ENCODE data around the gene GYS1.
"Not testable (repeated sequence)": the region's sequence is repeated elsewhere in the genome, so short reads cannot be mapped to it uniquely, and the experiment has no call there.

DNA sequence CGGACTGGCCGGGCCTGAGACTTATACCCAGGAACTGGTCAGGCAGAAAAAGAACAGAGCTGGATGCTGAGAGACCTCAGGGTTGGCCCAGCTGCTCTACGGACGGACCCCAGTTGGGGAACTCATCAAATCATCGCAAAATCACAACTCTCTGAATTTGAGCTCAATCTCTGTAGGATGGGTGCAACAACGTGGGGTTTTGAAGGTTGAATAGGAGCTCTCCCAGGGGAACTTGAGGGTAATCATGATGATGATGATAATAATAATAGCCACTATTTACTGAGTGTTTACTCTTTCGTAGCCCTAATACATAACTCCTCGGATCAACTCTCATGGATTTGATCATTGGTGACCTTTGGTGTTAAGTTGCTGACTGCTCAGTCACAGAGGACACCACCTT is 37.2 kb upstream of the GYS1 start:
- not testable (repeated sequence) for TF ChIP-seq EZH2 (IDR thresholded peaks at IDR 0.05; ENCODE audit: borderline replicate concordance, low read length)
- TF ChIP-seq, protein P1, sequence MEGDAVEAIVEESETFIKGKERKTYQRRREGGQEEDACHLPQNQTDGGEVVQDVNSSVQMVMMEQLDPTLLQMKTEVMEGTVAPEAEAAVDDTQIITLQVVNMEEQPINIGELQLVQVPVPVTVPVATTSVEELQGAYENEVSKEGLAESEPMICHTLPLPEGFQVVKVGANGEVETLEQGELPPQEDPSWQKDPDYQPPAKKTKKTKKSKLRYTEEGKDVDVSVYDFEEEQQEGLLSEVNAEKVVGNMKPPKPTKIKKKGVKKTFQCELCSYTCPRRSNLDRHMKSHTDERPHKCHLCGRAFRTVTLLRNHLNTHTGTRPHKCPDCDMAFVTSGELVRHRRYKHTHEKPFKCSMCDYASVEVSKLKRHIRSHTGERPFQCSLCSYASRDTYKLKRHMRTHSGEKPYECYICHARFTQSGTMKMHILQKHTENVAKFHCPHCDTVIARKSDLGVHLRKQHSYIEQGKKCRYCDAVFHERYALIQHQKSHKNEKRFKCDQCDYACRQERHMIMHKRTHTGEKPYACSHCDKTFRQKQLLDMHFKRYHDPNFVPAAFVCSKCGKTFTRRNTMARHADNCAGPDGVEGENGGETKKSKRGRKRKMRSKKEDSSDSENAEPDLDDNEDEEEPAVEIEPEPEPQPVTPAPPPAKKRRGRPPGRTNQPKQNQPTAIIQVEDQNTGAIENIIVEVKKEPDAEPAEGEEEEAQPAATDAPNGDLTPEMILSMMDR (conservative IDR thresholded peaks at IDR 0.05 in 1 of 2, IDR thresholded peaks at IDR 0.05 in 1 of 2; ENCODE audit: extremely low read depth in 1 of 2, insufficient read depth in 1 of 2, low read depth in 1 of 2, low read length in 2 of 2) = not testable (repeated sequence)

All from mammary epithelial cell (primary cell).